A673 (cell line): ENCODE measurements around the gene ADGRL1.

Source experiments
- EZH2 ChIP-seq: fragments of 200-600 bp; sonication (generic); IDR thresholded peaks from 2 replicates; pipeline ENCODE4 v1.6.1; 2017; ENCODE audit warnings: borderline replicate concordance, low read depth, mild to moderate bottlenecking, mixed read lengths, antibody characterized with exemption, low read length; ENCODE audit not compliant: poor library complexity, severe bottlenecking
- TF ChIP-seq, protein P1 (sequence below): fragments of 300-800, 200-600 bp; sonication (generic); conservative IDR thresholded peaks from 2 replicates; pipeline ENCODE4 v1.5.1; 2017; ENCODE audit warnings: low read depth, mild to moderate bottlenecking, antibody characterized with exemption, low read length, moderate library complexity, mixed read lengths

DNA sequence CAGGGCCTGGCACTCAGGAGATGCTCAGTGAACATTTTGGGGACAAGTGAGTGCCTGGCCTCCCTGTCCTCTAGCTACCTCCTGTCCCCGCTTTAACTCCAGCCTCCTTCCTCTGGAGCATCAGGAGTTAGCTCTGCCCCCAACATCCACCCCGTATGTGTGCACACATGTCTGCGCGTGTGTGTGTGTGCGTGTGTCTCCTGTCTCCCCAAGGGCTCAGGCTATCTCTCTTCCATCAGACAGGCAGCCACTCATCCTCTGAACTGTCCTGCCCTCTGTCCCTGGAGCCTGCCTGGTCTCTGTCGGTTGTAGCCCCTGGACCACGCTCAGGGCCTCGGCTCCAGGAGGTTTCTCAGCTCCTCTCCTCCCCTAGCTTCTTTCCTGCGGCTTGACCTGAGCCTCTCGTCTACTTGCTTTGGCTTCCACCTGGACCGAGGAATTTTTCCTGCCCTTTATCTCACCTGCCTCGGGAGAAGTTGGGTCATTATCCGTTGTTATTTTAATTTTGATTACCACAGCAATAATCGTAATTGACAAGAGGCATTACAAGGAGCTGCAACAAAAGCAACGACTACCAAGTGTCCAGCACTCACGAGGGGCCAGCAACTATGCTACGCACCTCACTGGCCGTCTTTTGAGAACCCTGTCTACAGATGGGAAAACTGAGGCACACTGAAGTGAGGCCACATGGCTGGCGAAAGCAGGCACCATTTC lies 37.6 kb downstream of the ADGRL1 start:
- TF ChIP-seq, protein P1, sequence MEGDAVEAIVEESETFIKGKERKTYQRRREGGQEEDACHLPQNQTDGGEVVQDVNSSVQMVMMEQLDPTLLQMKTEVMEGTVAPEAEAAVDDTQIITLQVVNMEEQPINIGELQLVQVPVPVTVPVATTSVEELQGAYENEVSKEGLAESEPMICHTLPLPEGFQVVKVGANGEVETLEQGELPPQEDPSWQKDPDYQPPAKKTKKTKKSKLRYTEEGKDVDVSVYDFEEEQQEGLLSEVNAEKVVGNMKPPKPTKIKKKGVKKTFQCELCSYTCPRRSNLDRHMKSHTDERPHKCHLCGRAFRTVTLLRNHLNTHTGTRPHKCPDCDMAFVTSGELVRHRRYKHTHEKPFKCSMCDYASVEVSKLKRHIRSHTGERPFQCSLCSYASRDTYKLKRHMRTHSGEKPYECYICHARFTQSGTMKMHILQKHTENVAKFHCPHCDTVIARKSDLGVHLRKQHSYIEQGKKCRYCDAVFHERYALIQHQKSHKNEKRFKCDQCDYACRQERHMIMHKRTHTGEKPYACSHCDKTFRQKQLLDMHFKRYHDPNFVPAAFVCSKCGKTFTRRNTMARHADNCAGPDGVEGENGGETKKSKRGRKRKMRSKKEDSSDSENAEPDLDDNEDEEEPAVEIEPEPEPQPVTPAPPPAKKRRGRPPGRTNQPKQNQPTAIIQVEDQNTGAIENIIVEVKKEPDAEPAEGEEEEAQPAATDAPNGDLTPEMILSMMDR, result no peak
- TF ChIP-seq EZH2, result no peak
